Hepatocyte (in vitro differentiated cells): ENCODE results near the gene TMEM107. TPM values are rescaled to one million over a fixed set of nuclear protein-coding genes. Genes with fewer than 3 reads are reported as not detected.
A peak's percentile ranks its signal among the peaks of the same experiment; 100 is the strongest.

Source experiments
- DNase-seq: peaks from one replicate; pipeline ENCODE4 v3.0.0-alpha.2; 2016; ENCODE audit warnings: low spot score
- H2AFZ ChIP-seq: fragments of 200-600 bp; sonication (generic); 2 replicates; pipeline ENCODE4 v1.6.0; 2016; ENCODE audit warnings: antibody characterized with exemption, mild to moderate bottlenecking
- H3K27ac ChIP-seq: fragments of 200-600 bp; sonication (generic); 2 replicates; pipeline ENCODE4 v1.5.1; 2016; ENCODE audit warnings: mild to moderate bottlenecking
- H3K27me3 ChIP-seq: fragments of 200-600 bp; sonication (generic); 2 replicates; pipeline ENCODE4 v1.6.1; 2016
- H3K36me3 ChIP-seq: fragments of 200-600 bp; sonication (generic); replicated peaks from 2 replicates; pipeline ENCODE4 v1.5.1; 2016; ENCODE audit warnings: low read depth; ENCODE audit not compliant: insufficient read depth
- H3K4me1 ChIP-seq: fragments of 200-600 bp; sonication (generic); 2 replicates; pipeline ENCODE4 v1.5.1; 2016; ENCODE audit warnings: mild to moderate bottlenecking, moderate library complexity; ENCODE audit not compliant: insufficient read depth
- H3K4me2 ChIP-seq: fragments of 200-600 bp; sonication (generic); 2 replicates; pipeline ENCODE4 v1.6.0; 2016
- H3K4me3 ChIP-seq: fragments of 200-600 bp; sonication (generic); 2 replicates; pipeline ENCODE4 v1.5.1; 2016; ENCODE audit warnings: mild to moderate bottlenecking
- H3K79me2 ChIP-seq: fragments of 200-600 bp; sonication (generic); 2 replicates; pipeline ENCODE4 v1.6.0; 2017; ENCODE audit warnings: mild to moderate bottlenecking
- H3K9me2 ChIP-seq: fragments of 200-600 bp; sonication (generic); replicated peaks from 2 replicates; pipeline ENCODE4 v1.6.0; 2017; ENCODE audit warnings: mild to moderate bottlenecking; ENCODE audit not compliant: insufficient read depth
- H3K9me3 ChIP-seq: fragments of 200-600 bp; sonication (generic); 2 replicates; pipeline ENCODE4 v1.5.1; 2016; ENCODE audit warnings: low read depth, mild to moderate bottlenecking
- H4K20me1 ChIP-seq: fragments of 200-600 bp; sonication (generic); 2 replicates; pipeline ENCODE4 v1.6.0; 2016; ENCODE audit warnings: mild to moderate bottlenecking; ENCODE audit not compliant: insufficient read depth, poor library complexity, severe bottlenecking
- EZH2 ChIP-seq: fragments of 200-600 bp; sonication (generic); IDR thresholded peaks from 2 replicates; pipeline ENCODE4 v1.6.1; 2016; ENCODE audit warnings: antibody characterized with exemption, mild to moderate bottlenecking, borderline replicate concordance
- EZH2phosphoT487 ChIP-seq: fragments of 200-600 bp; sonication (generic); IDR thresholded peaks from one replicate; pipeline ENCODE4 v1.6.1; 2018; ENCODE audit warnings: antibody characterized with exemption, mild to moderate bottlenecking, low read depth, moderate library complexity; ENCODE audit not compliant: unreplicated experiment, severe bottlenecking
- WGBS: methylation state at CpG from one replicate; pipeline ENCODE4 v1.1.6; 2016; ENCODE audit warnings: low lambda C conversion rate; ENCODE audit errors: missing lambda C conversion rate; 5-methylcytosine and 5-hydroxymethylcytosine counted together
- polyA plus RNA-seq: library from polyadenylated mRNA; unstranded; fragments of >200 nt; fragmentation: Nextera tagmentation; extraction: Ambion mirVana; gene quantifications from 2 replicates; pipeline ENCODE4 v1.2.1, GENCODE V29; 2016
- total RNA-seq: library from RNA; depleted of rRNA; stranded (reverse); fragments of >200 nt; gene quantifications from 2 replicates; pipeline ENCODE4 v1.2.3, GENCODE V29; 2014
- TF ChIP-seq, protein P1 (sequence below): fragments of 200-600 bp; sonication (generic); IDR thresholded peaks from 2 replicates; pipeline ENCODE4 v1.5.1; 2016; ENCODE audit warnings: antibody characterized with exemption, mild to moderate bottlenecking; ENCODE audit not compliant: poor library complexity

The TMEM107 gene
- total and polyA plus RNA-seq, 2 experiments from 2014 or later: 12.8 to 21.1 TPM

GRCh38 chr17:8150194-8151119 lies 25.7 kb downstream of the TMEM107 start:
- Histone ChIP-seq H3K4me2 (peak overlapping the region; percentile 87), H2AFZ (no peak overlapping the region)
- WGBS: 89% methylated on average over 18 of the region's 18 CpGs

DNA sequence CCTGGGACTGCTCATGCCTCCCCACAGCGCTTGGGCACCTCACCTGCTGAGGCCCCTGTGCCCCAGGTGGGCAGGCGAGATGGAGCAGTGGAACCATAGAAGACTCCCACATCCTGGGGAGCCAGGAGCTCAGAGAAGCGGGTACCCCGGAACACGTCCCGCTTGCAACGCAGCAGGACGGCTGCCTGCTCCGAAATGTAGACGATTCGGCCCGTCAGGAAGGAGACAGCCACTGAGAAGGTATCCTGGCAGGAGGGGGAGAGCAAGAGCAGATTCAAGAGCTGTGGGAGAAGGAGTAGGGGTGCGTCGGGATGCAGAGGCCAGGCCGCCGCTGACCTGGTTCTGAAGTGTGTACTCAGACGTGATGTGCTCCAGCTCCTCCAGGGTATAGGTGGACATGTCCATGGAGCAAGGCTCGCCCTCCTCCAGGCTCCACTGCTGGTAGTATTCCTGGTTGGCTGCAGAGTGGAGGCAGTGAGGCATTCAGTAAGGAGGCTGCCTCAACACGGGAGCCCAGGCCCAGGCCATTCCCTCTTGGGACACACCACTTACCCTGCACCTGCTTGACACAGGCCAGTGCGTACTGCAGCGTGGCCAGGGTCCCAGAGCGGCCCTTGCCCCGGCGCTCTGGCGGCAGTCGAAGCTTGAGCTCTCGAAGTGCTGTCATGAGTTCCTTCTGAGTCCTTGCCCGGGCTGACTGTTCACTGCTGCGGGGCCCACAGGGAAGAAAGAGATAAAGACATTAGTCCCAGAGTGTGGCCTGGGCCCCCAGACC lies 26.6 kb downstream of the TMEM107 start:
- Histone ChIP-seq H3K4me1 (peaks cover 22% of the 10 kb centered on the region), H3K9me2 (no peaks in the 10 kb centered on the region), H3K27ac (no peak overlapping the region), H3K79me2 (peaks cover 39% of the 10 kb centered on the region), H3K4me2 (no peak overlapping the region), H3K36me3 (no peaks in the 10 kb centered on the region), H2AFZ (no peak overlapping the region), H3K4me3 (no peak overlapping the region), H3K27me3 (no peaks in the 10 kb centered on the region), H4K20me1 (peaks cover 62% of the 10 kb centered on the region), H3K9me3 (no peaks in the 10 kb centered on the region)
- TF ChIP-seq, protein P1, sequence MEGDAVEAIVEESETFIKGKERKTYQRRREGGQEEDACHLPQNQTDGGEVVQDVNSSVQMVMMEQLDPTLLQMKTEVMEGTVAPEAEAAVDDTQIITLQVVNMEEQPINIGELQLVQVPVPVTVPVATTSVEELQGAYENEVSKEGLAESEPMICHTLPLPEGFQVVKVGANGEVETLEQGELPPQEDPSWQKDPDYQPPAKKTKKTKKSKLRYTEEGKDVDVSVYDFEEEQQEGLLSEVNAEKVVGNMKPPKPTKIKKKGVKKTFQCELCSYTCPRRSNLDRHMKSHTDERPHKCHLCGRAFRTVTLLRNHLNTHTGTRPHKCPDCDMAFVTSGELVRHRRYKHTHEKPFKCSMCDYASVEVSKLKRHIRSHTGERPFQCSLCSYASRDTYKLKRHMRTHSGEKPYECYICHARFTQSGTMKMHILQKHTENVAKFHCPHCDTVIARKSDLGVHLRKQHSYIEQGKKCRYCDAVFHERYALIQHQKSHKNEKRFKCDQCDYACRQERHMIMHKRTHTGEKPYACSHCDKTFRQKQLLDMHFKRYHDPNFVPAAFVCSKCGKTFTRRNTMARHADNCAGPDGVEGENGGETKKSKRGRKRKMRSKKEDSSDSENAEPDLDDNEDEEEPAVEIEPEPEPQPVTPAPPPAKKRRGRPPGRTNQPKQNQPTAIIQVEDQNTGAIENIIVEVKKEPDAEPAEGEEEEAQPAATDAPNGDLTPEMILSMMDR: no peak
- TF ChIP-seq EZH2phosphoT487 (no peak), EZH2 (no peak)
- WGBS: 96% methylated on average over 28 of the region's 29 CpGs
- no peak for DNase-seq

More at GRCh38 chr17:8150194-8151119, 25.7 kb downstream of the TMEM107 start:
- Histone ChIP-seq H3K27ac (peak overlapping the region; percentile 99), H3K27me3 (no peaks in the 10 kb centered on the region), H3K4me3 (peak overlapping the region; percentile 15), H3K4me1 (peaks cover 30% of the 10 kb centered on the region), H3K36me3 (no peaks in the 10 kb centered on the region), H4K20me1 (peaks cover 61% of the 10 kb centered on the region), H3K9me2 (no peaks in the 10 kb centered on the region), H3K9me3 (no peaks in the 10 kb centered on the region), H3K79me2 (peaks cover 48% of the 10 kb centered on the region)
- TF ChIP-seq, protein P1: no peak
- TF ChIP-seq EZH2 (no peak), EZH2phosphoT487 (no peak)
- DNase-seq: peak; percentile 33

GRCh38 chr17:8148560-8148959 lies 27.6 kb downstream of the TMEM107 start:
- 95% methylated on average over 13 of the region's 13 CpGs for WGBS
- Histone ChIP-seq H2AFZ (no peak overlapping the region), H3K79me2 (peaks cover 39% of the 10 kb centered on the region), H3K36me3 (no peaks in the 10 kb centered on the region), H4K20me1 (peaks cover 67% of the 10 kb centered on the region), H3K9me3 (no peaks in the 10 kb centered on the region), H3K4me3 (no peak overlapping the region), H3K27ac (no peak overlapping the region), H3K9me2 (no peaks in the 10 kb centered on the region), H3K4me1 (peaks cover 17% of the 10 kb centered on the region), H3K4me2 (no peak overlapping the region), H3K27me3 (no peaks in the 10 kb centered on the region)
- DNase-seq: no peak
- no peak for TF ChIP-seq EZH2phosphoT487
- TF ChIP-seq, protein P1: no peak
- no peak for TF ChIP-seq EZH2
